ENCODE data around the gene IDS. TPM values are rescaled to one million over a fixed set of nuclear protein-coding genes. Genes with fewer than 3 reads are reported as not detected.
"Not testable (repeated sequence)": the region's sequence is repeated elsewhere in the genome, so short reads cannot be mapped to it uniquely, and the experiment has no call there.

IDS gene
- polyA plus RNA-seq, 1 of the 3 experiments (the other 2 are of a cell fraction): 78.4 TPM

DNA sequence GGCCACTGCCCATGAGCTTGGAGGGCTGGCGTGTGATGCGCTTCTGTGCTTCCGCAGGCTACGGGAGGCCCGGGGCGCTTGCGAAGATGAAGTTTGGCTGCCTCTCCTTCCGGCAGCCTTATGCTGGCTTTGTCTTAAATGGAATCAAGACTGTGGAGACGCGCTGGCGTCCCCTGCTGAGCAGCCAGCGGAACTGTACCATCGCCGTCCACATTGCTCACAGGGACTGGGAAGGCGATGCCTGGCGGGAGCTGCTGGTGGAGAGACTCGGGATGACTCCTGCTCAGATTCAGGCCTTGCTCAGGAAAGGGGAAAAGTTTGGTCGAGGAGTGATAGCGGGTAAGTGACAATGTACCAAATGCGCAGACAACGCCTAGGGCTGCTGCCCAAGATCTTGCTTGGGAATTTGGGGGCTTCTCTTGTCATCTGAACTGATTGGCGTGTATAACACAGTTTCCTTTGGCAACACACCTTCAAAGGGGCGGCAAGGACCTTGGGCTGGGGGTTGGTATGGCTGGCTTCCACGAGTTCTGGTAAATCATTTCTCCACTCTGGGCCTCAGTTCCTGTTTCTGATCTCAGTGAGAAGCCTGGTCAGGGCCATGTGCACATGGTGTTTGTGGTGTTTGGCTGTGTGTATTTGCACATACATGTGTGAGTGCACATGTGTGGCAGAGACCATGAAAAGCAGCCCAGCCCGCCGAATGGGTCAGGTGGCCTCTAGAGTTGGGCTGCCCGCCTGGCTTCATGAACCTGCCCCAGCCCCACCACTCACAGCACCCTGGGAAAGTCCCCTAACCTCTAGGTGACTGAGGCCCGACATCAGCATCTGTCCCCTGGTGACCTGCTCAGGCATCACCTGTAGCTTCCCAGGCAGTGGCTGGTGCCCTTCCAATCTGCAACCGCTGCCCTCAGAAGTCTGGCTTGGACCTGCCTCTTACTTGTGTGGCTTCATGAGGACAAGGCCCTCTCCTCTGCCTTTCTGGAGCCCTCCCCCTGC is 40.7 kb upstream of the IDS start:
- H3K4me1 ChIP-seq (ENCODE audit: control insufficient read depth in 1 of 2, insufficient read depth in 2 of 2, low read depth in 1 of 2, low read length in 1 of 2); H2AFZ ChIP-seq (ENCODE audit: low read depth); H3F3A ChIP-seq (replicated peaks; ENCODE audit: insufficient read depth); H3K4me3 ChIP-seq (ENCODE audit: low read depth in 2 of 2, low read length in 1 of 2); H3K9ac ChIP-seq; H3K27ac ChIP-seq (ENCODE audit: low read depth in 2 of 2, low read length in 1 of 2); CTCF ChIA-PET; H3K9me3 ChIP-seq; H4K20me1 ChIP-seq (ENCODE audit: insufficient read depth); H3K27me3 ChIP-seq (ENCODE audit: insufficient read depth); POLR2A ChIA-PET; H3K4me2 ChIP-seq; H3K79me2 ChIP-seq (ENCODE audit: insufficient read depth); DNase-seq; H3K36me3 ChIP-seq (replicated peaks in 1 of 2; ENCODE audit: control insufficient read depth in 1 of 2, insufficient read depth in 2 of 2, low read length in 1 of 2); H3K9me2 ChIP-seq: not testable (repeated sequence)
- 55% methylated on average over 9 of the region's 29 CpGs for WGBS (ENCODE audit: low lambda C conversion rate)
- peak; percentile 35 for TF ChIP-seq RAD21 (IDR thresholded peaks at IDR 0.05; ENCODE audit: low read length)
- TF ChIP-seq, protein P1, sequence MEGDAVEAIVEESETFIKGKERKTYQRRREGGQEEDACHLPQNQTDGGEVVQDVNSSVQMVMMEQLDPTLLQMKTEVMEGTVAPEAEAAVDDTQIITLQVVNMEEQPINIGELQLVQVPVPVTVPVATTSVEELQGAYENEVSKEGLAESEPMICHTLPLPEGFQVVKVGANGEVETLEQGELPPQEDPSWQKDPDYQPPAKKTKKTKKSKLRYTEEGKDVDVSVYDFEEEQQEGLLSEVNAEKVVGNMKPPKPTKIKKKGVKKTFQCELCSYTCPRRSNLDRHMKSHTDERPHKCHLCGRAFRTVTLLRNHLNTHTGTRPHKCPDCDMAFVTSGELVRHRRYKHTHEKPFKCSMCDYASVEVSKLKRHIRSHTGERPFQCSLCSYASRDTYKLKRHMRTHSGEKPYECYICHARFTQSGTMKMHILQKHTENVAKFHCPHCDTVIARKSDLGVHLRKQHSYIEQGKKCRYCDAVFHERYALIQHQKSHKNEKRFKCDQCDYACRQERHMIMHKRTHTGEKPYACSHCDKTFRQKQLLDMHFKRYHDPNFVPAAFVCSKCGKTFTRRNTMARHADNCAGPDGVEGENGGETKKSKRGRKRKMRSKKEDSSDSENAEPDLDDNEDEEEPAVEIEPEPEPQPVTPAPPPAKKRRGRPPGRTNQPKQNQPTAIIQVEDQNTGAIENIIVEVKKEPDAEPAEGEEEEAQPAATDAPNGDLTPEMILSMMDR (IDR thresholded peaks at IDR 0.05): peak; percentile 20; the same call in 1 of the 2 replicates

DNA sequence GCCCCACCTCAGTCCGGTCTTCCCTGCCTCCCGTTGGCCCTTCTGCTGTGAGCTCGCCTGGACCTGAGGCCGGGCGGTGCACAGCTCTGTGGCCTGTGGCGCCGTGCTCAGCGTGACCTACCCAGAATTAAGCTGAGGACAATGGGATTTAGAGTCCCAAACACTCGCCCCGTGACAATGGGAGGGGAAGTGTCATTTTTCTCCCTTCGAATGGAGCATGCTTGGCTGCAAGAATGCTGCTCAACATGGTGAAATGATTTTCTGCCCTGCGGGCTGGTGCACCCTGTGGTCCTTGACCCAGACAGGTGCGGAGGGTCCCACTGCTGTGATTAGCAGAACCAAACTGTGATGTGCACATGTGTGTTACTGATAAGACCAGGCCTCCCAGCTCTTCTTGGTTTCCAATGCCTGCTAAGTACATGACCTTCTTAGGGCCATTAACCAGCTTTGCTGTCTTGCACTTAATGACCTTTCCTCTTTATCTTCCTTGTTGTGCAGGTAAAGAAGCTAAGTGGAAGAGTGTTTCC is 36.5 kb upstream of the IDS start:
- POLR2A ChIA-PET: interaction anchor here (0.6 to 2.7 kb wide), 2 partner anchors 29 to 37 kb away, joined by 5 to 18 read pairs; partner anchors contain the start of gene IDS
- Histone ChIP-seq H3K4me1 (ENCODE audit: control insufficient read depth in 1 of 2, insufficient read depth in 2 of 2, low read depth in 1 of 2, low read length in 1 of 2) (peaks cover 0 to 7% of the 10 kb centered on the region in 2 experiments; a peak in 1 of 4 replicates), H3K9ac (peak overlapping the region; percentile 69), H2AFZ (ENCODE audit: low read depth) (no peak overlapping the region), H3K4me3 (ENCODE audit: low read depth in 2 of 2, low read length in 1 of 2) (peak overlapping the region; percentile 63 to 73), H4K20me1 (ENCODE audit: insufficient read depth) (no peaks in the 10 kb centered on the region), H3K27ac (ENCODE audit: low read depth in 2 of 2, low read length in 1 of 2) (peak overlapping the region in 1 of 2 experiments; percentile 88; a peak in 1 of 4 replicates), H3F3A (replicated peaks; ENCODE audit: insufficient read depth) (no peaks in the 10 kb centered on the region), H3K36me3 (replicated peaks in 1 of 2; ENCODE audit: control insufficient read depth in 1 of 2, insufficient read depth in 2 of 2, low read length in 1 of 2) (no peaks in the 10 kb centered on the region), H3K9me2 (no peaks in the 10 kb centered on the region), H3K9me3 (no peaks in the 10 kb centered on the region), H3K4me2 (peak overlapping the region; percentile 78), H3K27me3 (ENCODE audit: insufficient read depth) (no peaks in the 10 kb centered on the region), H3K79me2 (ENCODE audit: insufficient read depth) (no peaks in the 10 kb centered on the region)
- CTCF ChIA-PET: interaction anchor here (0.9 kb wide), 1 partner anchor 29 kb away, joined by 5 read pairs; no protein-coding TSS in a partner anchor
- 11% methylated on average over 10 of the region's 13 CpGs for WGBS (ENCODE audit: low lambda C conversion rate)
- no peak for DNase-seq
- TF ChIP-seq NRF1 (IDR thresholded peaks at IDR 0.05; ENCODE audit: low read depth, low read length): no peak
- TF ChIP-seq, protein P2, sequence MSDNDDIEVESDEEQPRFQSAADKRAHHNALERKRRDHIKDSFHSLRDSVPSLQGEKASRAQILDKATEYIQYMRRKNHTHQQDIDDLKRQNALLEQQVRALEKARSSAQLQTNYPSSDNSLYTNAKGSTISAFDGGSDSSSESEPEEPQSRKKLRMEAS (IDR thresholded peaks at IDR 0.05; ENCODE audit: low read depth): no peak
- TF ChIP-seq YY1 (IDR thresholded peaks at IDR 0.05; ENCODE audit: low read depth): no peak
- TF ChIP-seq RAD21 (IDR thresholded peaks at IDR 0.05; ENCODE audit: low read length): no peak
- TF ChIP-seq, protein P3, sequence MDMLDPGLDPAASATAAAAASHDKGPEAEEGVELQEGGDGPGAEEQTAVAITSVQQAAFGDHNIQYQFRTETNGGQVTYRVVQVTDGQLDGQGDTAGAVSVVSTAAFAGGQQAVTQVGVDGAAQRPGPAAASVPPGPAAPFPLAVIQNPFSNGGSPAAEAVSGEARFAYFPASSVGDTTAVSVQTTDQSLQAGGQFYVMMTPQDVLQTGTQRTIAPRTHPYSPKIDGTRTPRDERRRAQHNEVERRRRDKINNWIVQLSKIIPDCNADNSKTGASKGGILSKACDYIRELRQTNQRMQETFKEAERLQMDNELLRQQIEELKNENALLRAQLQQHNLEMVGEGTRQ (IDR thresholded peaks at IDR 0.05; ENCODE audit: borderline replicate concordance, low read depth, low read length): no peak
- no peak for TF ChIP-seq TAF1 (IDR thresholded peaks at IDR 0.05; ENCODE audit: borderline replicate concordance, low read depth, low read length)
- TF ChIP-seq TCF12 (IDR thresholded peaks at IDR 0.05): no peak
- TF ChIP-seq TEAD4 (IDR thresholded peaks at IDR 0.05; ENCODE audit: borderline replicate concordance, insufficient read depth): no peak
- no peak for TF ChIP-seq FOSL2 (IDR thresholded peaks at IDR 0.05; ENCODE audit: borderline replicate concordance, low read depth)
- no peak for TF ChIP-seq EZH2phosphoT487 (IDR thresholded peaks at IDR 0.05; ENCODE audit: borderline replicate concordance, low read depth)
- no peak for TF ChIP-seq NFIC (IDR thresholded peaks at IDR 0.05; ENCODE audit: borderline replicate concordance)

All from SK-N-SH (cell line).